Measurements from ENCODE around the gene SDR42E1.

Gene SDR42E1

GRCh38 chr16:81939164-81940056 lies 71.9 kb downstream of the SDR42E1 start:
- no peak for DNase-seq (ENCODE audit: low spot score)

All from RKO (cell line).